GM21515 (cell line): ENCODE data around the gene ZSCAN2.
"Not testable (repeated sequence)": the region's sequence is repeated elsewhere in the genome, so short reads cannot be mapped to it uniquely, and the experiment has no call there.

Experiments
- ATAC-seq: cut with Tn5 transposase; IDR thresholded peaks from one replicate; pipeline ENCODE4 v1.9.1; 2021; ENCODE audit not compliant: unreplicated experiment

The ZSCAN2 gene

DNA sequence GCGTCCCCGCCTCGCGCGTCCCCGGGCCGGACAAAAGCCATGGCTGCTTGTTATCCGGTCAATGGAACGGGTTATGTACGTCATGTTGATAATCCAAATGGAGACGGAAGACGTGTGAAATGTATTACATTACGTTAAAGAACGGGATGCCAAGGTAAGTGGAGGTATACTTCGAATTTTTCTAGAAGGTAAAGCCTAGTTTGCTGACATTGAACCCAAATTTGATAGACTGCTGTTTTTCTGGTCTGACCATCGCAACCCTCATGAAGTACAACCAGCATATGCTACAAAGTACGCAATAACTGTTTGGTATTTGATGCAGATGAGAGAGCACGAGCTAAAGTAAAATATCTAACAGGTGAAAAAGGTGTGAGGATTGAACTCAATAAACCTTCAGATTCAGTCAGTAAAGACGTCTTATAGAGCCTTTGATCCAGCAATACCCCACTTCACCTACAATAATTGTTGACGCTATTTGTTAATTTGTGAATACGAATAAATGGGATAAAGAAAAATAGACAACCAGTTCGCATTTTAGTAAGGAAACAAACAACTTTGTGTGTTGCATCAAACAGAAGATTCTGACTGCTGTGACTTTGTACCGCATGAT is 33.5 kb downstream of the ZSCAN2 start:
- no peak for ATAC-seq

- ATAC-seq, result no peak
These were observed 37.3 kb downstream of the ZSCAN2 start for GRCh38 chr15:84638103-84638502.

DNA sequence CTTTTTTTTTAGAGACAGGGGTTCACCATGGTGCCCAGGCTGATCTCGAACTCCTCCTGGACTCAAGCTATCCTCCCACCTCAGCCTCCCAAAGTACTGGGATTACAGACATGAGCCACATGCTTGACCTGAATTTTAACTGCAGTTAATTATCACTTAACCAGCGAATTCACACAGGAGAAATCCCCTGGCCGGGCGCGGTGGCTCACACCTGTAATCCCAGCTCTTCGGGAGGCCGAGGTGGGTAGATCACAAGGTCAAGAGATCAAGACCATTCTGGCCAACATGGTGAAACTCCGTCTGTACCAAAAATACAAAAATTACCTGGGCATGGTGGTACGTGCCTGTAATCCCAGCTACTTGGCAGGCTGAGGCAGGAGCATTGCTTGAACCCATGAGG is 41.1 kb downstream of the ZSCAN2 start:
- ATAC-seq, result not testable (repeated sequence)

DNA sequence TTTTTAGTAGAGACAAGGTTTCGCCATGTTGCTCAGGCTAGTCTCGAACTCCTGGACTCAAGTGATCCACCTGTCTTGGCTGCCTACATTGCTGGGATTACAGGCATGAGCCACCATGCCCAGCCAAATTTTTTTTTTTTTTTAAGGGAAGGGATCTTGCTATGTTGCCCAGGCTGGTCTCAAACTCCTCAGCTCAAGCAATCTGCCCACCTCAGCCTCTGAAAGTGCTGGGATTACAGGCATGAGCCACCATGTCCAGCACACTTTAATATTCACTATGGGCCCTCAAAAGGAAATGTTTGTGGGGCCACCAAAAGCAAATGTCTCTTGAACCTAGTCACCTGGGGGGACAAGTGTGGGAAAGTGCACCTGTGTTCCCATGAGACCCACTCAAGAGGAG is 41.8 kb downstream of the ZSCAN2 start:
- not testable (repeated sequence) for ATAC-seq

DNA sequence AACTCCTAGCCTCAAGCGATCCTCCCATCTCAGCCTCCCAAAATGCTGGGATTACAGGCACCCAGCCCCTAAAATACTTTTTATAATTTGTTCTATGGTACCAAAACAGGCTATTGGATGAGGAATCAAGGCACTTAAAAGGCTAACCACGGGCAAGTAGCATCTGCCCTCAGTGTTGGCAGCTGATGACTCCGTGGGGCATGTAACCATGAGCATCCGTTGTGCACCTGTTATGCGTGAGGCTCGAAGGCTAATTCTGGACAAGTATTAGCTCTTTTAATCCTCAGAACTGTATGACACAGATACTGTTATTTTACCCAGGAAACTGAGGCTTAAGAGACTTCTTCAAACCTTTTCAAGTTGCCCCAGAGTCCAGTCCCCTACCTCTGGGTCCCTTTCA is 43.0 kb downstream of the ZSCAN2 start:
- no peak for ATAC-seq

DNA sequence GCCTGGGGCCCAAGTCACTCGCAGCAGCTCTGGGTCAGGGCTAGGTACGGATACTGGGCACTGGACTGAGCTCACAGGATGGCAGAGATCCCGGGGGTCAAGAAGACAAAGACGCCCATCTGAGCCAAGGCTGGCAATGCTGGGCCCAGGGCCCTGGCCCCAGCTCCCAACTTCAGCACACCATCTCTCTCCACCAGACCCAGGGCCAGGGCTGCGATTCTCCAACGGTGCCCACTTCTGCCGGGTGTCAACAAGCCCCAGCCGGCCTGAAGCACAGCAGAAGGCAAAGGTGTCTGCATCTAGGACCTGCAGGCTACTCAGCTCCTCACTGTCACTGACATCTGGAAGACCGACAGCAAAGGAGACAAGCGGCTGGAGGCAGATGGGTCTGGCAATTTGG is 44.7 kb downstream of the ZSCAN2 start:
- ATAC-seq, result no peak

DNA sequence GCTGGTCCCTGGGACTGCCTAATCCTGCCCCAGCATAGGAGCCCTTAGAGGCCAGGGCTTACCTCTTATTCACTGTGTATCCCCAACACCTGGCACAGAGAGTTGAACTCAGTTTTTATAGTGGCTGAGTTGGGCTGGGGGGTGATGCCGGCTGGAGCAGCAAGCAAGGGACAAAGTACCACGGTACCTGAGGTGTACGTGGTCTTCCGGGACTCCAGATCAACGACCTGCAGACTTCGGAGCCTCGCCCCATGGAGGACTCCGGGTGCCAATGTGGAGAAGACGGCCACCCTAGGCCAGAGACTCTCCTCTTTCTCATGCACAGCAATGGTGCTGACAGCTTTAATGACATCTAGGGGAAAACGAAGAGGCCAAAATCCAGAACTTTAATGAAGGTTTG is 45.2 kb downstream of the ZSCAN2 start:
- no peak for ATAC-seq

GRCh38 chr15:84647726-84648125 is 46.9 kb downstream of the ZSCAN2 start:
- ATAC-seq, result no peak

- ATAC-seq, result no peak
These were observed 47.7 kb downstream of the ZSCAN2 start for GRCh38 chr15:84648539-84648938.

DNA sequence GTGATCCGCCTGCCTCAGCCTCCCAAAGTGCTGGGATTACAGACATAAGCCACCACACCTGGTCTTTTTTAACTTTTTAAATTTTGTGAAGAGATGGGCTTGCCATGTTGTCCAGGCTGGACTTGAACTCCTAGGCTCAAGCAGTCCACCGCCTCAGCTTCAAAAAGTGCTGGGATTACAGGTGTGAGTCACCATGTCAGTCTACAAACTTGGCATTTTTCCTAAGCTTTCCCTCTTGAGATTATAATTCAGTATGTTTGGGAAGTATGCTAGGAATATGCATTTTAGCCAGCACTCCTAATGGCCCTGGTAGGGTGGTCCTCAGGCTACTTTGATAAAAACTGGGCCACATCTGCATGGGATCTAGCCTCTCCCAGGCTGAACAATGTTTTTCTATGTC is 48.9 kb downstream of the ZSCAN2 start:
- ATAC-seq, result no peak

- ATAC-seq, result no peak
These were observed 52.7 kb downstream of the ZSCAN2 start for GRCh38 chr15:84653584-84653909.

DNA sequence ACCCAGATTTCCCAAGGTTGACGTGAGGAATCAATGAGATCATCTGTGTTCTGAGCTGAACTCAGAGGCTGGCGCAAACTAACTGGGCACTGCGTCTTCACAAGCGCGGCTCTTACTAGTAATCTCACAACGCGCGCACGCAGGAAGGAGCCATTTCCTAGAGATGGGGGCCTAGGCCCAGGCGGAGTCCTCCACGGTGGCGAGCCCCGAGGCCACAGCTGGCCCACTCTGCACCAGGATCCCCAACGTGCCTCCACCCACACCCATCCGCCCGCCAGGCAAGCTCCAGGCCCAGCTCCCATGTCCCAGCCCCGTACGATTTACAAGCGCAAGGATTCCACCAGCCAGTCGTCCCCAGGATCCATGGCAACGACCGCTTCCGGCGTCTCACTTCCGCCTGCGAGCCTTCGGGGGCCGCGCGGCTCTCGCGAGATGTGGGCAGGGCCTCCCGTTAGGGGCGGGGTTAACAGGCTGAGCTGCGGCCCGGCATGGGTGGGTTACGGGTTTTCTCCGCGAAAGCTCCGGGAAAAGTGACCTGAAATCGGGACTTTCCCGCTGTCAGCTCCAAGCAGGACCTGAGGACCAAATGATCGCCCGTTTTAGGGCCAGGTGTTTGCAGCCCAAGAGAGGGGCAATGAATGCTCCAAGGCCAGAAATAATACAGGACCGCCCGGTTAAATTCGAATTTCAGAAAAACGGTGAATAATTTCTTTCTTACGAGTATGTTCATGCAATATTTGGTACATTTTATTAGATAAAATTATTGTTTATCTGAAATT is 53.3 kb downstream of the ZSCAN2 start, which contains the start of gene WDR73:
Gene WDR73 (minus strand): TSS at position 374 of the 779 bp plus-strand sequence. CDS start 9 bp downstream, at position 365.
- peak; percentile 82 for ATAC-seq

DNA sequence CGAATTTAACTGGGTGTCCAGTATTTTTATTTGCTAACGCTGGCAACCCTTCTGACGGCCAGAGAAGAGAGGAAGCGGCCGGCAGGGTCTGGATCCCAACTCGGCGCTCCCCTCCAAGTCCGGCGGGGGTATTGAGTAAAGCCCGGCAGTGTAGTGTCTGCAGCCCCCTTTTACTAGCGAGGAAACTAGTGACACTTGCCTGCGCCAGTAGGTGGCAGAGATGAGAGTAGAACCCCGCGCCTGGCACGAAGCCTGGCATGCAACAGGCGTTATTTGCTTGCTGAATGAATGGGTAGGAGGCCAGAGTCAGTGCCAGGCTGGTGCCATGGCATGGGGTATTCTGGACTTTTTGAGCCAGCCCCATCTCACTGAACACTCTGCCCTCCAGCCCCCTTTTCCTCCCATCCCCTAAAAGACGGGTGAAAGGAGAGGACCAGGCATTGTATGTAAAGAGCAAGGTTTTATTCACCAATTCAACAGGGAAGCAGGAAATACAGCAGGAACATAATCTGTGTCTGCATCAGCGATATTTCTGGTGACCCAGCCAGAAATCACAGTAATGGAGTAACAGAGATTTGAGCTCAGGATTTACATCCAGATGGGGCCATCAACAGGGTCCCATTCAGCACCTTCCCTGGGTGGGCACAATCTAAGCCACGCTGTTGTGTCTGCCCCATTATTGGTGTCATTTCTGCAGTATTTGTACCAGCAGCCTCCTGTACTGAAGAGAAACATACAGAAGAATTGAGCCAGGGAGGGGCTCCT is 54.1 kb downstream of the ZSCAN2 start:
- ATAC-seq, result no peak

GRCh38 chr15:84656972-84657371 is 56.2 kb downstream of the ZSCAN2 start:
- no peak for ATAC-seq

GRCh38 chr15:84657748-84658079 is 56.9 kb downstream of the ZSCAN2 start:
- ATAC-seq, result no peak

- peak; percentile 56 for ATAC-seq
These were observed 57.4 kb downstream of the ZSCAN2 start, which contains the start of gene NMB for GRCh38 chr15:84658080-84658787. TSS of gene NMB (minus strand) at chr15:84658199. CDS start at chr15:84658152, 47 bp downstream.

GRCh38 chr15:84658788-84659411 is 58.1 kb downstream of the ZSCAN2 start:
- no peak for ATAC-seq

GRCh38 chr15:84659904-84660781 is 59.3 kb downstream of the ZSCAN2 start:
- no peak for ATAC-seq

- no peak for ATAC-seq
These were observed 60.2 kb downstream of the ZSCAN2 start for GRCh38 chr15:84661001-84661400.

- ATAC-seq, result no peak
These were observed 65.6 kb downstream of the ZSCAN2 start for GRCh38 chr15:84666373-84666772.
